C4-2B (cell line): ENCODE results near the gene FOXD2.

Experiments used
- ZFX ChIP-seq: fragments of 450-650 bp; IDR thresholded peaks from 2 replicates; pipeline ENCODE4 v1.6.1; 2017
- TF ChIP-seq, protein P1 (sequence below): fragments of 450-650 bp; conservative IDR thresholded peaks from 2 replicates; pipeline ENCODE4 v1.5.1; 2017; ENCODE audit warnings: mild to moderate bottlenecking

DNA sequence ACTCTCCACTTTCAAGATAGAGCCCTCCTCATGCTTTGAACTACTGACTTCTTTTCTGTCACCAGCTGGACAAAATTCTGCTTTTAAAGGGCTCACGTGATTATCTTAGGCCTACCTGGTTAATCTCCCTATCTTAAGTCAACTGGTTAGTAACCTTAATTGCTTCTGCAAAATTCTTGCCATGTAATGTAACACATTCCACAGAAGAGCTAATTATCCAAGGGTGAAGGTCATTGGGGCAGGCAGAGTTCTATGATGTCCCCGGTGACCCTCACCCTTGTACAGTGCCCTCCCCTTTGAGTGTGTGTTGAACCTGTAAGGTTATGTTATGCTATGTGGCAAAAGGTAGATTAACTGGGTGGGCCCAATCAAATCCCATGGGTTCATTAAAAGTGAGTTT is 47.0 kb upstream of the FOXD2 start:
- TF ChIP-seq, protein P1, sequence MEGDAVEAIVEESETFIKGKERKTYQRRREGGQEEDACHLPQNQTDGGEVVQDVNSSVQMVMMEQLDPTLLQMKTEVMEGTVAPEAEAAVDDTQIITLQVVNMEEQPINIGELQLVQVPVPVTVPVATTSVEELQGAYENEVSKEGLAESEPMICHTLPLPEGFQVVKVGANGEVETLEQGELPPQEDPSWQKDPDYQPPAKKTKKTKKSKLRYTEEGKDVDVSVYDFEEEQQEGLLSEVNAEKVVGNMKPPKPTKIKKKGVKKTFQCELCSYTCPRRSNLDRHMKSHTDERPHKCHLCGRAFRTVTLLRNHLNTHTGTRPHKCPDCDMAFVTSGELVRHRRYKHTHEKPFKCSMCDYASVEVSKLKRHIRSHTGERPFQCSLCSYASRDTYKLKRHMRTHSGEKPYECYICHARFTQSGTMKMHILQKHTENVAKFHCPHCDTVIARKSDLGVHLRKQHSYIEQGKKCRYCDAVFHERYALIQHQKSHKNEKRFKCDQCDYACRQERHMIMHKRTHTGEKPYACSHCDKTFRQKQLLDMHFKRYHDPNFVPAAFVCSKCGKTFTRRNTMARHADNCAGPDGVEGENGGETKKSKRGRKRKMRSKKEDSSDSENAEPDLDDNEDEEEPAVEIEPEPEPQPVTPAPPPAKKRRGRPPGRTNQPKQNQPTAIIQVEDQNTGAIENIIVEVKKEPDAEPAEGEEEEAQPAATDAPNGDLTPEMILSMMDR = no peak
- no peak for TF ChIP-seq ZFX
